D341Med (cell line): ENCODE data around the gene ADIRF.
"Not testable (repeated sequence)": the region's sequence is repeated elsewhere in the genome, so short reads cannot be mapped to it uniquely, and the experiment has no call there.

Source experiments
- DNase-seq: peaks from one replicate; pipeline ENCODE4 v3.0.0; 2012; ENCODE audit warnings: low spot score

ADIRF gene

DNA sequence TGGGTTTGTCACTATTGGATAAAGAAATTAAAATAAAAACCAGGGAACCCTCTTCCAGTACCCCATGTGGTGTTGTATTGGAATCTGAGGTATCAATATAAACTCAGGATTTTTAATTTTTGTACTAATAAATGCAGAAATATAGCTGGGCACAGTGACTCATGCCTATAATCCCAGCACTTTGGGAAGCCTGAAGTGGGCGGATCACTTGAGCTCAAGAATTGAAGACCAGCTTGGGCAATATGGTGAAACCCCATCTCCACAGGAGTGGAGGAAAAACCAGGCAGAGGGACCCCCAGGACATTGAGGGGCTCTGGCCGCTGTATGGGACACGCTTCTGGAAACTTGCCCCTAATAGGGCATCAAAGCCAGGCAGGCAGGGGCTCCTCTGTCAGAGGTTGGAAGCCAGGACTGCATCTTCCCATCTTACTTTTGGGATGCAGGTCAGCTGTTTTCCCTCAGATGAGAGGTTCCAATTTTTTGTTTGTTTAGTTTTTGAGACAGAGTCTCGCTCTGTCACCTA is 11.1 kb downstream of the ADIRF start:
- DNase-seq: no peak

- no peak for DNase-seq
Observed at GRCh38 chr10:86979977-86980448, 11.7 kb downstream of the ADIRF start.

GRCh38 chr10:86981020-86981419 is 12.7 kb downstream of the ADIRF start:
- DNase-seq: not testable (repeated sequence)

DNA sequence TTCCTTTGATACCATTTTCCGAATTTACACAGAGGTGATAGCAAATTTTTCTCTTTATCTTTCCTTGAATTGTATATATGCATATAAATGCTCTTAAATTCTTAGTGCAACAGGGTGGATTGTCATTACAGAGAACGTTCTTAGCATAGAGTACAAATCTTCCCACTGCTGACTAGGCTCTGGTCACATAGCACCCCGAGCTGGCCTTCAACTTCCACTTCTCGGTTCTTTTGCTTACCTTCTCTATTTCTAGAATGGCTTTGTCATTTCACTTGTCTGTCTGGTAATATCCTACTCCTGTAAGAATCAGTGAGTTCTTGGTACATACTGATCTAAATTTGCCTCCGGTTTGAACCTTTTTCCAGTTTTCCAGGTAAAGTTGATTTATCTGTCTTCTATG is 13.4 kb downstream of the ADIRF start:
- DNase-seq: no peak

- not testable (repeated sequence) for DNase-seq
Observed at GRCh38 chr10:86984498-86984897, 16.2 kb downstream of the ADIRF start.

- no peak for DNase-seq
Observed at GRCh38 chr10:86988520-86988919, 20.2 kb downstream of the ADIRF start.

DNA sequence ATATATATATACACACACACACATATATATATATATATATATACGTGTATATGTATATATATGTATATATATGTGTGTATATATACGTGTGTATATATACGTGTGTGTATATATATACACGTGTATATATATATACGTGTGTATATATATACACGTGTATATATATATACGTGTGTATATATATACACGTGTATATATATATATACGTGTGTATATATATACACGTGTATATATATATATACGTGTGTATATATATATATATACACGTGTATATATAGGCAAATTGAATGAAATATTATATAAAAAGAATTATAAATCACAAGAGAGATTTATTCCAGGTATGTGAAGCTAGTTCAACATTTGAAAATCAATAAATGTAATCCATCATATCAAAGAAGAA is 23.1 kb downstream of the ADIRF start:
- not testable (repeated sequence) for DNase-seq

- DNase-seq: no peak
Observed at GRCh38 chr10:86992456-86992855, 24.2 kb downstream of the ADIRF start.

GRCh38 chr10:86992929-86993328 is 24.6 kb downstream of the ADIRF start:
- no peak for DNase-seq

DNA sequence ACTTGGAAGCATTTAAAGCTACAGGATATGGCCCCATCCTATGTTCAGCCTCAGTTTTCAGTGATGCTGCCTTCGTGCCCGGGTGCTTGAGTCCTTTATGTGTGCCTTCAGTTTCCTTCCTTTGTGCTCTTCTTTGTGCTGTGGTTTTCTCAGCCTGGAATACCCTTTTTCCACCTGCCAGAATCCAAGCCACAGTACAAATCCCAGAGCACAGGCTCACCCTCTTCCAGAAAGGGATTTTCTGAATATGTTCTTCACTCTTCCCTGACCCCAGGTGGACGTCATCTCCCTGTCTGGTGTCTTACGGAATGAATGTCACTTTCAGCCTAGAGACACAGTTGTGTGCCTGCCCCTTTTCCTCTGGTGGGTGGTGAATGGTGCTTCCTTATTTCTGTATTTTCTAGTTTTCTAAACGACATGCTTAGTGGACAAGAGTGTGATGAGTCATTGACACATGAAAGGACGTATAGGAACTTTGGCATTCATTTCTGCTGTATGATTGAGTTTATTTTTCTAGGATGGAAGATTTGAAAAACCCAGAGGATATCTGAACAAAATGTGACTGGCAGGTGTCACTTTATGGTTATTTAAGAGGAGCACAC is 31.6 kb downstream of the ADIRF start:
- DNase-seq: not testable (repeated sequence)

DNA sequence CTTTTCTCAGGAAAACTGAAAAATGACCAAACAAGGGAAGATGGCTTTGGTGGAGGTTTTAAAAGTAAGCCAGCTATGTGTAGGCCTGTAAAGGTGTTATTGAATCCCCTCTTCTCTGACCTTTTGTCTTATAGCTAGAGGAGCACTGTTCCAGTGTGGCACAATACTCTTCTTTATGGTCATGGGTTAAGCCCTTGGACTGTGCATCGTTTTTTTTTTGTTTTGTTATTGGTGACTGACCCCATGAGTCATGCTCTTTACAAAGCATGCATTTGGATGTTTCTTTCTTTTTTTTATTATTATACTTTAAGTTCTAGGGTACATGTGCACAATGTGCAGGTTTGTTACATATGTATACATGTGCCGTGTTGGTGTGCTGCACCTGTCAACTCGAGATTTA is 32.2 kb downstream of the ADIRF start:
- DNase-seq: no peak

DNA sequence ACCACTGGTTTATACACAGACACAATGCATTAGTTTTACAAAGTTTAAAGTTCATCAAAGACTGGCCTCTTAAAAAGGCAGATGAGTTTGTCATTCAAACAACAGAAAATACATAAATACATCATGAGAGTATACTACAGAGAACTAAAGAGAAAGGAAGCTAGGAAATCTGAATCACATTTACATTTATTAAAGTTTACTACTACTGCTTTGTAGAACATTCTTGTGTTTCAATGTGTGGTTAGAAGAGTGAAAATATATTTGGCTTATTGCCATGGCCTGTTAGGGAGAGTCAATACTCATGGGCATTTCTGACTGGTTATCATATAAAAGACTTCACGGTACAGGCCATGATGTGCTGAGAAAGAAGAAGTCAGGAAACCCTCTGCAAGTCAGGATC is 38.8 kb downstream of the ADIRF start:
- not testable (repeated sequence) for DNase-seq

GRCh38 chr10:87007674-87008073 is 39.4 kb downstream of the ADIRF start:
- DNase-seq: not testable (repeated sequence)

GRCh38 chr10:87008303-87008702 is 40.0 kb downstream of the ADIRF start:
- not testable (repeated sequence) for DNase-seq

DNA sequence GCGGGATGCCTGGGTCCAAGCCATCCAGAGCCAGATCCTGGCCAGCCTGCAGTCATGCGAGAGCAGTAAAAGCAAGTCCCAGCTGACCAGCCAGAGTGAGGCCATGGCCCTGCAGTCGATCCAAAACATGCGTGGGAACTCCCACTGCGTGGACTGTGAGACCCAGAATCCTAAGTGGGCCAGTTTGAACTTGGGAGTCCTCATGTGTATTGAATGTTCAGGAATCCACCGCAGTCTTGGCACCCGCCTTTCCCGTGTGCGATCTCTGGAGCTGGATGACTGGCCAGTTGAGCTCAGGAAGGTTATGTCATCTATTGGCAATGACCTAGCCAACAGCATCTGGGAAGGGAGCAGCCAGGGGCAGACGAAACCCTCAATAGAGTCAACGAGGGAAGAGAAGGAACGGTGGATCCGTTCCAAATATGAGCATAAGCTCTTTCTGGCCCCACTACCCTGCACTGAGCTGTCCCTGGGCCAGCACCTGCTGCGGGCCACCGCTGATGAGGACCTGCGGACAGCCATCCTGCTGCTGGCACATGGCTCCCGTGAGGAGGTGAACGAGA is 40.9 kb downstream of the ADIRF start:
- DNase-seq: not testable (repeated sequence)

GRCh38 chr10:87013528-87013927 is 45.2 kb downstream of the ADIRF start:
- not testable (repeated sequence) for DNase-seq

GRCh38 chr10:87014986-87015716 is 46.9 kb downstream of the ADIRF start:
- not testable (repeated sequence) for DNase-seq

GRCh38 chr10:87018127-87018526 is 49.8 kb downstream of the ADIRF start:
- DNase-seq: not testable (repeated sequence)

DNA sequence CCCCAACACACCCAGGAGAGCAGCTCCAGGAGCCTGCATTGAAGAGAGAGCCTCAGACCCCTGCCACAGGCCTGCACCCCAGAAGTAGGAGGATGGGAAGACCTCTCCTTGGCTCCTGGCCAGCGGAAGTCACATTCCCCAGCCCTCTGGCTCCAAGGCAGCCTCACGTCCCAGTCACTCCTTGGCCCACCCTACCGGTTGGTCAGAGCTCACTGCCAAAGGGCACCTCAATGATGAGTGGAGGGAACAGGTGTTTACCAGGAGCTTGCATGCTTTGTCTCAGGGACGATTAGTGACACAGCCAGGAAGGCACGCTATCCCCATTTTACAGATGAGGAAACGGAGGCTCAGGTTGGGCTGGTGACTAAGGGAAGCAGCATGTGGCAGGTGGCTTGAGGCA is 50.8 kb downstream of the ADIRF start:
- DNase-seq: not testable (repeated sequence)

GRCh38 chr10:87019504-87019903 is 51.2 kb downstream of the ADIRF start:
- DNase-seq: not testable (repeated sequence)

DNA sequence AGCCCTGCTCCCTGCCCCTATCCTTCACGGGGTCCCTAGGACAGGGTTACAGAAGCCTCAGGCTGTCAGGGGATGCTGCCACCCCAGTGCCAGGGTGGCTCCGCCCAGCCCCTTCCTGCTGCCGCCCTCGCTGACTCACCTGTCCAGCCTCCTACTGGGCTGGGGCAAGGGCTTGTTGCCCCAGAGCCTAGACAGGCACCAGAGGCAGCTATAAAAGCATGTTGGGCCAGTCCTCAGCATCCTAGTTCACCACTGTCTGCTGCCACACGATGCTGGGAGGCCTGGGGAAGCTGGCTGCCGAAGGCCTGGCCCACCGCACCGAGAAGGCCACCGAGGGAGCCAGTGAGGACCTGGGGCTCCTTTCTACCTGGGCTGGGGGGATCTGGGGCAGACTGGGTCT is 51.8 kb downstream of the ADIRF start, which contains the start of gene FAM25A:
TSS of gene FAM25A (plus strand) at position 239 of the 400 bp plus-strand sequence. CDS start at position 270, 31 bp downstream.
- DNase-seq: not testable (repeated sequence)
